SK-MEL-5 (cell line): ENCODE measurements around the gene FAM163B. TPM values are rescaled to one million over a fixed set of nuclear protein-coding genes. Genes with fewer than 3 reads are reported as not detected.
"Not testable (repeated sequence)": the region's sequence is repeated elsewhere in the genome, so short reads cannot be mapped to it uniquely, and the experiment has no call there.

Experiments used
- DNase-seq: peaks from one replicate; pipeline ENCODE4 v3.0.0-alpha.2; 2016; ENCODE audit warnings: low read depth, low spot score
- in situ Hi-C: cut with HindIII; loops from 2 replicates; pipeline ENCODE4 v1.10.0; 2016; ENCODE audit warnings: low sequenced_read_pairs, high pct_unique_total_duplicates, low pct_unique_long_range_greater_than_20kb
- total RNA-seq: library from RNA; depleted of rRNA; stranded (reverse); fragments of >200 nt; shearing (Covaris generic); gene quantifications from 2 replicates; pipeline ENCODE4 v1.2.3, GENCODE V29; 2014

FAM163B gene
- total RNA-seq, 1 experiment from 2014 or later, result not detected

GRCh38 chr9:133629221-133630110, 20.3 kb upstream of the FAM163B start:
- in situ Hi-C loops, result no loop called here
- DNase-seq, result no peak

GRCh38 chr9:133628766-133629165, 19.6 kb upstream of the FAM163B start:
- in situ Hi-C loops, result no loop called here

GRCh38 chr9:133627341-133627740, 18.2 kb upstream of the FAM163B start:
- in situ Hi-C loops, result no loop called here
- DNase-seq, result no peak

More at GRCh38 chr9:133628766-133629165, 19.6 kb upstream of the FAM163B start:
- no peak for DNase-seq

GRCh38 chr9:133626008-133626407, 16.8 kb upstream of the FAM163B start:
- in situ Hi-C loops, DNase-seq: not testable (repeated sequence)

GRCh38 chr9:133622555-133622954, 13.4 kb upstream of the FAM163B start:
- in situ Hi-C loops, result no loop called here

GRCh38 chr9:133621725-133622267, 12.6 kb upstream of the FAM163B start:
- in situ Hi-C loops, result no loop called here

More at GRCh38 chr9:133622555-133622954, 13.4 kb upstream of the FAM163B start:
- DNase-seq, result no peak

GRCh38 chr9:133619791-133620190, 10.6 kb upstream of the FAM163B start:
- DNase-seq, result no peak

More at GRCh38 chr9:133621725-133622267, 12.6 kb upstream of the FAM163B start:
- DNase-seq, result no peak

GRCh38 chr9:133618726-133619125, 9.5 kb upstream of the FAM163B start:
- in situ Hi-C loops, result no loop called here
- no peak for DNase-seq

More at GRCh38 chr9:133619791-133620190, 10.6 kb upstream of the FAM163B start:
- in situ Hi-C loops, result no loop called here

- DNase-seq, result no peak
- in situ Hi-C loops, result no loop called here
These were observed 7.6 kb upstream of the FAM163B start for GRCh38 chr9:133616643-133617405.

GRCh38 chr9:133615606-133616188, 6.5 kb upstream of the FAM163B start:
- no peak for DNase-seq
- in situ Hi-C loops, result no loop called here

- in situ Hi-C loops, result no loop called here
- DNase-seq, result no peak
These were observed 6.0 kb upstream of the FAM163B start for GRCh38 chr9:133615186-133615585.

GRCh38 chr9:133614678-133615077, 5.5 kb upstream of the FAM163B start:
- in situ Hi-C loops, result no loop called here

GRCh38 chr9:133614056-133614455, 4.9 kb upstream of the FAM163B start:
- in situ Hi-C loops, result no loop called here
- DNase-seq, result no peak

More at GRCh38 chr9:133614678-133615077, 5.5 kb upstream of the FAM163B start:
- DNase-seq, result no peak

- in situ Hi-C loops, result no loop called here
- DNase-seq, result no peak
These were observed 4.2 kb upstream of the FAM163B start for GRCh38 chr9:133613432-133613831.

GRCh38 chr9:133612816-133613215, 3.6 kb upstream of the FAM163B start:
- in situ Hi-C loops, result no loop called here

GRCh38 chr9:133612051-133612450, 2.9 kb upstream of the FAM163B start:
- DNase-seq, result no peak
- in situ Hi-C loops, result no loop called here

More at GRCh38 chr9:133612816-133613215, 3.6 kb upstream of the FAM163B start:
- DNase-seq, result no peak

- no peak for DNase-seq
- in situ Hi-C loops, result no loop called here
These were observed 1.7 kb upstream of the FAM163B start for GRCh38 chr9:133610845-133611244.

GRCh38 chr9:133608889-133609288, 300 bp downstream of the FAM163B start:
- DNase-seq, result no peak
- in situ Hi-C loops, result no loop called here
